Neural progenitor cell (in vitro differentiated cells): ENCODE data around the gene AMTN. TPM values are rescaled to one million over a fixed set of nuclear protein-coding genes. Genes with fewer than 3 reads are reported as not detected.

Experiments used
- DNase-seq: peaks from one replicate; pipeline ENCODE4 v3.0.0-alpha.2; 2016; ENCODE audit warnings: low spot score
- H2AFZ ChIP-seq: fragments of 200-600 bp; sonication (generic); replicated peaks from 2 replicates; pipeline ENCODE4 v1.6.1; 2016; ENCODE audit warnings: antibody characterized with exemption
- H3F3A ChIP-seq: fragments of 200-600 bp; sonication (generic); 2 replicates; pipeline ENCODE4 v1.6.1; 2016; ENCODE audit warnings: antibody characterized with exemption, low read depth
- H3K27ac ChIP-seq: fragments of 200-600 bp; sonication (generic); 2 replicates; pipeline ENCODE4 v1.5.1; 2016; ENCODE audit warnings: mild to moderate bottlenecking
- H3K27me3 ChIP-seq: fragments of 200-600 bp; sonication (generic); 2 replicates; pipeline ENCODE4 v1.6.1; 2016; ENCODE audit warnings: mild to moderate bottlenecking, moderate library complexity
- H3K36me3 ChIP-seq: fragments of 200-600 bp; sonication (generic); 2 replicates; pipeline ENCODE4 v1.5.1; 2016
- H3K4me1 ChIP-seq: fragments of 200-600 bp; sonication (generic); 2 replicates; pipeline ENCODE4 v1.6.1; 2016; ENCODE audit warnings: mixed run types
- H3K4me2 ChIP-seq: fragments of 200-600 bp; sonication (generic); 2 replicates; pipeline ENCODE4 v1.6.1; 2016
- H3K4me3 ChIP-seq: fragments of 200-600 bp; sonication (generic); 2 replicates; pipeline ENCODE4 v1.5.1; 2016
- H3K79me2 ChIP-seq: fragments of 200-600 bp; sonication (generic); 2 replicates; pipeline ENCODE4 v1.6.1; 2016; ENCODE audit warnings: low read depth
- H3K9ac ChIP-seq: fragments of 200-600 bp; sonication (generic); 2 replicates; pipeline ENCODE4 v1.6.1; 2016
- H3K9me3 ChIP-seq: fragments of 200-600 bp; sonication (generic); 2 replicates; pipeline ENCODE4 v1.5.1; 2016; ENCODE audit warnings: low read depth
- H4K20me1 ChIP-seq: fragments of 200-600 bp; sonication (generic); 2 replicates; pipeline ENCODE4 v1.6.1; 2016; ENCODE audit warnings: low read depth
- H3K27ac Mint-ChIP-seq: 3 replicates; pipeline ENCODE4 v1.8.0; 2021; ENCODE audit warnings: mixed read lengths
- H3K27me3 Mint-ChIP-seq: 2 replicates; pipeline ENCODE4 v1.8.0; 2022; ENCODE audit warnings: low read depth, mild to moderate bottlenecking, inconsistent platforms, moderate library complexity, mixed read lengths; ENCODE audit not compliant: insufficient read depth
- H3K36me3 Mint-ChIP-seq: 3 replicates; pipeline ENCODE4 v1.8.0; 2021; ENCODE audit warnings: mixed read lengths
- H3K4me1 Mint-ChIP-seq: 3 replicates; pipeline ENCODE4 v1.8.0; 2021; ENCODE audit warnings: mixed read lengths
- H3K4me3 Mint-ChIP-seq: 3 replicates; pipeline ENCODE4 v1.8.0; 2021; ENCODE audit warnings: mild to moderate bottlenecking, moderate library complexity, mixed read lengths
- H3K9me3 Mint-ChIP-seq: 3 replicates; pipeline ENCODE4 v1.8.0; 2020; ENCODE audit warnings: mixed read lengths
- EZH2 ChIP-seq: fragments of 200-600 bp; sonication (generic); IDR thresholded peaks from 2 replicates; pipeline ENCODE4 v1.6.1; 2017; ENCODE audit warnings: antibody characterized with exemption, mild to moderate bottlenecking, moderate library complexity
- EZH2phosphoT487 ChIP-seq: fragments of 200-600 bp; sonication (generic); IDR thresholded peaks from 2 replicates; pipeline ENCODE4 v1.6.1; 2017; ENCODE audit warnings: antibody characterized with exemption
- total RNA-seq: library from RNA; depleted of rRNA; stranded (reverse); fragments of >200 nt; gene quantifications from 2 replicates; pipeline ENCODE4 v1.2.3, GENCODE V29; 2015; ENCODE audit warnings: low replicate concordance
- TF ChIP-seq, protein P1 (sequence below): fragments of 200-600 bp; sonication (generic); IDR thresholded peaks from 2 replicates; pipeline ENCODE4 v1.5.1; 2017; ENCODE audit warnings: antibody characterized with exemption, mild to moderate bottlenecking

The AMTN gene, protein sequence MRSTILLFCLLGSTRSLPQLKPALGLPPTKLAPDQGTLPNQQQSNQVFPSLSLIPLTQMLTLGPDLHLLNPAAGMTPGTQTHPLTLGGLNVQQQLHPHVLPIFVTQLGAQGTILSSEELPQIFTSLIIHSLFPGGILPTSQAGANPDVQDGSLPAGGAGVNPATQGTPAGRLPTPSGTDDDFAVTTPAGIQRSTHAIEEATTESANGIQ
- not detected in 2 replicates for total RNA-seq

DNA sequence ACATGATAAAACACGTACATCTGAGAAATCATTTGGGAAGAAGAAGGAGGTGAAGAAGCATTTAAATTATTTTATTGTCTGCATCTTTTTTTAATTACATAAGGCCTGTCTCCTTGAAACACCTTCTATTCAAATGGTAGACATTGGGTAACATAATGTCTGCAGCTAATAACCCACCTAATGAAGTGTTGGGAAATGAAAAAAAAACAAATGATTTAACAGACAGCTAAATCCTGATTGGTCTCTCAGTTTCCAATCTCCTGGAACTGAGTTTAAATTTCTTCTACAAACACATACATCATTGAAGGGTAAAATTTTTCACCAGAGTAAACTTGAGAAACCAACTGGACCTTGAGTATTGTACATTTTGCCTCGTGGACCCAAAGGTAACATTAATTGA lies at the start of gene AMTN:
Gene AMTN, plus strand, starts transcription at position 301 of the 400 bp plus-strand sequence. CDS start 209 bp downstream, outside the sequence.
- Histone ChIP-seq H3K4me2 (no peak within 1 kb of the TSS), H3K4me1 (no peaks in the 10 kb centered on the region), H2AFZ (no peak within 1 kb of the TSS), H3K4me3 (no peak within 1 kb of the TSS), H3K9me3 (no peaks in the 10 kb centered on the region), H3K79me2 (no peaks in the 10 kb centered on the region), H3K36me3 (no peaks in the 10 kb centered on the region), H3K27me3 (no peaks in the 10 kb centered on the region), H3K9ac (no peak within 1 kb of the TSS), H4K20me1 (no peaks in the 10 kb centered on the region), H3F3A (no peaks in the 10 kb centered on the region), H3K27ac (no peak within 1 kb of the TSS)
- no peaks in the 10 kb centered on the region for H3K4me1 Mint-ChIP-seq
- DNase-seq: no peak
- no peaks in the 10 kb centered on the region for H3K9me3 Mint-ChIP-seq
- H3K27ac Mint-ChIP-seq: no peak within 1 kb of the TSS
- no peak within 1 kb of the TSS for H3K4me3 Mint-ChIP-seq
- H3K36me3 Mint-ChIP-seq: no peaks in the 10 kb centered on the region
- no peaks in the 10 kb centered on the region for H3K27me3 Mint-ChIP-seq
- TF ChIP-seq EZH2phosphoT487 (no peak), EZH2 (no peak)
- TF ChIP-seq, protein P1, sequence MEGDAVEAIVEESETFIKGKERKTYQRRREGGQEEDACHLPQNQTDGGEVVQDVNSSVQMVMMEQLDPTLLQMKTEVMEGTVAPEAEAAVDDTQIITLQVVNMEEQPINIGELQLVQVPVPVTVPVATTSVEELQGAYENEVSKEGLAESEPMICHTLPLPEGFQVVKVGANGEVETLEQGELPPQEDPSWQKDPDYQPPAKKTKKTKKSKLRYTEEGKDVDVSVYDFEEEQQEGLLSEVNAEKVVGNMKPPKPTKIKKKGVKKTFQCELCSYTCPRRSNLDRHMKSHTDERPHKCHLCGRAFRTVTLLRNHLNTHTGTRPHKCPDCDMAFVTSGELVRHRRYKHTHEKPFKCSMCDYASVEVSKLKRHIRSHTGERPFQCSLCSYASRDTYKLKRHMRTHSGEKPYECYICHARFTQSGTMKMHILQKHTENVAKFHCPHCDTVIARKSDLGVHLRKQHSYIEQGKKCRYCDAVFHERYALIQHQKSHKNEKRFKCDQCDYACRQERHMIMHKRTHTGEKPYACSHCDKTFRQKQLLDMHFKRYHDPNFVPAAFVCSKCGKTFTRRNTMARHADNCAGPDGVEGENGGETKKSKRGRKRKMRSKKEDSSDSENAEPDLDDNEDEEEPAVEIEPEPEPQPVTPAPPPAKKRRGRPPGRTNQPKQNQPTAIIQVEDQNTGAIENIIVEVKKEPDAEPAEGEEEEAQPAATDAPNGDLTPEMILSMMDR: no peak

- TF ChIP-seq, protein P1: no peak
- TF ChIP-seq EZH2 (no peak), EZH2phosphoT487 (no peak)
- Mint-ChIP-seq H3K27ac (no peak within 1 kb of the TSS), H3K9me3 (peaks cover 8% of the 10 kb centered on the region), H3K4me1 (no peaks in the 10 kb centered on the region), H3K4me3 (no peak within 1 kb of the TSS), H3K27me3 (no peaks in the 10 kb centered on the region), H3K36me3 (no peaks in the 10 kb centered on the region)
- no peaks in the 10 kb centered on the region for H3K9me3 ChIP-seq
- H3F3A ChIP-seq: no peaks in the 10 kb centered on the region
- no peaks in the 10 kb centered on the region for H3K27me3 ChIP-seq
- DNase-seq: no peak
- no peak within 1 kb of the TSS for H3K4me3 ChIP-seq
- H3K79me2 ChIP-seq: no peaks in the 10 kb centered on the region
- no peaks in the 10 kb centered on the region for H3K36me3 ChIP-seq
- no peak within 1 kb of the TSS for H3K4me2 ChIP-seq
- H3K4me1 ChIP-seq: no peaks in the 10 kb centered on the region
- no peak within 1 kb of the TSS for H3K27ac ChIP-seq
- no peaks in the 10 kb centered on the region for H4K20me1 ChIP-seq
- no peak within 1 kb of the TSS for H3K9ac ChIP-seq
- H2AFZ ChIP-seq: no peak within 1 kb of the TSS
Observed at GRCh38 chr4:70471897-70472296, 46.5 kb upstream of the AMTN start, which contains the start of gene MUC7. Gene MUC7 (plus strand): TSS chr4:70472197. CDS start chr4:70474022, 1,825 bp downstream.

DNA sequence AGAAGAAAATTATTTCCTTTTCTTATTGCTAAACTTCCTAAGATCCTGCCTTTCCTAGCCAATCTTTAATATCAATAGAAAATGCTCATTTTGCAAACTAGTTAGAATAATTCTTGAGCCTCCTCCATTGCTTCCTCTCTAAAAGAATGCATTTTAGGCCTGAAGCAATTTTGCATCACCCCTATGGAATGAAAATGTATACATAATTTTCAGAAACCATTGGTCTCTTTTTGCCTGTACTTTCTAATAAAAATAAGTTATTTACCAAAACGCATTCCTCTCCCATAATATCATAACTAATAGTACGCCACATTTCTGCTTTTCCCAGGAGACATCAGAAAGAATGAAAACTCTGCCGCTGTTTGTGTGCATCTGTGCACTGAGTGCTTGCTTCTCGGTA lies 44.7 kb upstream of the AMTN start:
- H2AFZ ChIP-seq: no peak overlapping the region
- no peak overlapping the region for H3K27ac ChIP-seq
- H3K36me3 Mint-ChIP-seq: no peaks in the 10 kb centered on the region
- no peaks in the 10 kb centered on the region for H3F3A ChIP-seq
- no peak overlapping the region for H3K4me3 Mint-ChIP-seq
- peaks cover 3% of the 10 kb centered on the region for H3K27me3 Mint-ChIP-seq
- no peak overlapping the region for H3K4me2 ChIP-seq
- peaks cover 6% of the 10 kb centered on the region for H3K9me3 Mint-ChIP-seq
- H4K20me1 ChIP-seq: no peaks in the 10 kb centered on the region
- no peak for TF ChIP-seq EZH2phosphoT487
- TF ChIP-seq EZH2: no peak
- TF ChIP-seq, protein P1: no peak
- no peaks in the 10 kb centered on the region for H3K27me3 ChIP-seq
- no peaks in the 10 kb centered on the region for H3K36me3 ChIP-seq
- no peaks in the 10 kb centered on the region for H3K4me1 Mint-ChIP-seq
- H3K79me2 ChIP-seq: no peaks in the 10 kb centered on the region
- H3K9me3 ChIP-seq: no peaks in the 10 kb centered on the region
- no peaks in the 10 kb centered on the region for H3K4me1 ChIP-seq
- DNase-seq: no peak
- no peak overlapping the region for H3K9ac ChIP-seq
- no peak overlapping the region for H3K4me3 ChIP-seq
- H3K27ac Mint-ChIP-seq: no peak overlapping the region
